Vagina (tissue), 2 donors: ENCODE data around the gene NKPD1. TPM values are rescaled to one million over a fixed set of nuclear protein-coding genes. Genes with fewer than 3 reads are reported as not detected.

ENCODE experiments used
- DNase-seq, 2 donors: peaks; one replicate each; pipeline ENCODE4 v3.0.0-alpha.2; 2017; ENCODE audit errors: extremely low spot score in 2 of 2
- H3K27ac ChIP-seq: fragments of 200-600 bp; sonication (generic); one replicate; pipeline ENCODE4 v1.5.1; 2019
- H3K27me3 ChIP-seq: fragments of 200-600 bp; sonication (generic); one replicate; pipeline ENCODE4 v1.5.1; 2019
- H3K36me3 ChIP-seq, 2 donors: fragments of 200-600 bp; sonication (generic); one replicate each; pipeline ENCODE4 v1.5.1; 2017 to 2019
- H3K4me1 ChIP-seq: fragments of 200-600 bp; sonication (generic); one replicate; pipeline ENCODE4 v1.5.1; 2019
- H3K4me3 ChIP-seq, 2 donors: fragments of 200-600 bp; sonication (generic); 1 replicate in 1 of 2; 2 replicates in 1 of 2; pipeline ENCODE4 v1.5.1; 2016 to 2019
- H3K9me3 ChIP-seq: fragments of 200-600 bp; sonication (generic); one replicate; pipeline ENCODE4 v1.5.1; 2019
- CTCF ChIP-seq, 3 experiments: fragments of 450-650 bp in 2 of 3; fragments of 200-600 bp in 1 of 3; sonication (generic) in 1 of 3; IDR thresholded peaks; one replicate each; pipeline ENCODE4 v1.5.1; 2017 to 2019; ENCODE audit warnings: antibody characterized with exemption in 3 of 3, mild to moderate bottlenecking in 2 of 3, moderate library complexity in 2 of 3
- POLR2A ChIP-seq, 2 donors: fragments of 450-650 bp; IDR thresholded peaks; one replicate each; pipeline ENCODE4 v1.6.1; 2017; ENCODE audit warnings: antibody characterized with exemption in 2 of 2, mild to moderate bottlenecking in 2 of 2, moderate library complexity in 2 of 2
- POLR2AphosphoS5 ChIP-seq, 2 donors: sonication (generic); formaldehyde crosslinking; IDR thresholded peaks; one replicate each; pipeline ENCODE4 v1.9.0; 2017; ENCODE audit warnings: antibody characterized with exemption in 2 of 2, mild to moderate bottlenecking in 2 of 2, low read depth in 1 of 2; ENCODE audit not compliant: insufficient read depth in 1 of 2
- intact Hi-C: fragments of 100-400 bp; cut with DNase I; formaldehyde crosslinking; loops from one replicate; pipeline ENCODE4 v1.15.1; 2023
- total RNA-seq: library from RNA; depleted of rRNA; stranded (reverse); fragments of >200 nt; gene quantifications from one replicate; pipeline ENCODE4 v1.2.3, GENCODE V29; 2016

The NKPD1 gene
- total RNA-seq, 1 donor from 2014 or later, result 14.0 TPM

GRCh38 chr19:45136507-45137178, 24.1 kb downstream of the NKPD1 start:
- intact Hi-C loops, result no loop called here
- Histone ChIP-seq H3K4me1 (no peaks in the 10 kb centered on the region), H3K27me3 (no peaks in the 10 kb centered on the region), H3K36me3 (no peaks in the 10 kb centered on the region), H3K27ac (no peak overlapping the region), H3K9me3 (no peaks in the 10 kb centered on the region), H3K4me3 (no peak overlapping the region)
- no peak for DNase-seq
- TF ChIP-seq POLR2AphosphoS5 (IDR thresholded peaks at IDR 0.05; ENCODE audit: insufficient read depth in 1 of 2, low read depth in 1 of 2), result no peak
- TF ChIP-seq CTCF (IDR thresholded peaks at IDR 0.05), result no peak
- no peak for TF ChIP-seq POLR2A (IDR thresholded peaks at IDR 0.05)

- intact Hi-C loops, result no loop called here
- Histone ChIP-seq H3K36me3 (no peaks in the 10 kb centered on the region), H3K27ac (no peak overlapping the region), H3K4me3 (no peak overlapping the region), H3K27me3 (no peaks in the 10 kb centered on the region), H3K9me3 (no peaks in the 10 kb centered on the region), H3K4me1 (no peaks in the 10 kb centered on the region)
- TF ChIP-seq CTCF (IDR thresholded peaks at IDR 0.05), result no peak
- no peak for DNase-seq
Observed at GRCh38 chr19:45135176-45135885, 25.5 kb downstream of the NKPD1 start.

- H3K27me3 ChIP-seq, result no peaks in the 10 kb centered on the region
- no peaks in the 10 kb centered on the region for H3K9me3 ChIP-seq
- no peaks in the 10 kb centered on the region for H3K4me1 ChIP-seq
- no peak for DNase-seq
- H3K36me3 ChIP-seq, result no peaks in the 10 kb centered on the region
- H3K27ac ChIP-seq, result no peak overlapping the region
- H3K4me3 ChIP-seq, result no peak overlapping the region
- TF ChIP-seq POLR2AphosphoS5 (IDR thresholded peaks at IDR 0.05; ENCODE audit: insufficient read depth in 1 of 2, low read depth in 1 of 2) (no peak), POLR2A (IDR thresholded peaks at IDR 0.05) (no peak), CTCF (IDR thresholded peaks at IDR 0.05) (no peak)
- intact Hi-C loops, result no loop called here
Observed at GRCh38 chr19:45133661-45134060, 27.1 kb downstream of the NKPD1 start.

DNA sequence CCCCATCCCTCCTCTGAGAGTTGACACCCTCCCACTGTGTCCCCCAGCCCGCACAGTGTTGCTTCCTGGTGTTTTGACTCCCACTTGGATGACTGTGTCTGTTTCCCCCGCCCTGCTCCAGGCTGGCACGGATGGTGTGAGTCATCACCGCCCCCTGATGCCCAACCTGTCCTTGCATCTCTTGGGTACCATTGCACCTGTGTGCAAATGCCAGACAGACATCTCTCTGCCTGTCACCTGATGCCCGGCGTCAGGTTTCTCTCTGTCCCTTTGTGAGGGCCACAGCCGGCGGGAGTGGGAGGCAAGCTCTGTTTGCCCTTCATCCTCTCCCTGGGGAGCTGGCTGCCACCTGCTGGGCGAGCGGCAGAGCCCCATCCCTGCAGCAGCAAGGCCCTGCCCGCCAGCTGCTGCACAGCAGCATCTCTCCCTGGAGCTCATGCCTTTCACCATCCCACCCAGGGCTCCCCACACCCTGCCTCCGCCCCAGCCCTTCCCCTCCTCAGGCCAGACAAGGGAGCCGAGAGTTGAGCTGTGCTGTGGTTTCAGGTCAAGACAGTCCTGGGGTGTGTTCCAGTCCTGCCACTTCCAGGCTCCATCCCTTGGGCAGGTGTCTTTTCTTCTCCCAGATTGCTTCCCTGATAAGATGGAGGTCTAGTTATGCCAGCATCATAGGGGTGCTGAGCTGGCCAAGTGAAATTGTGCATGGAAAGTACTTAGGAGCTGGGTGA, 29.7 kb downstream of the NKPD1 start:
- H3K36me3 ChIP-seq, result no peaks in the 10 kb centered on the region
- no peak overlapping the region for H3K4me3 ChIP-seq
- H3K27me3 ChIP-seq, result no peaks in the 10 kb centered on the region
- TF ChIP-seq CTCF (IDR thresholded peaks at IDR 0.05) (no peak), POLR2A (IDR thresholded peaks at IDR 0.05) (no peak), POLR2AphosphoS5 (IDR thresholded peaks at IDR 0.05; ENCODE audit: insufficient read depth in 1 of 2, low read depth in 1 of 2) (no peak)
- H3K27ac ChIP-seq, result no peak overlapping the region
- H3K9me3 ChIP-seq, result no peaks in the 10 kb centered on the region
- no peak for DNase-seq
- H3K4me1 ChIP-seq, result peaks cover 3% of the 10 kb centered on the region
- intact Hi-C loops, result no loop called here

- Histone ChIP-seq H3K36me3 (no peaks in the 10 kb centered on the region), H3K27ac (no peak overlapping the region), H3K4me1 (peaks cover 9% of the 10 kb centered on the region), H3K27me3 (no peaks in the 10 kb centered on the region), H3K4me3 (no peak overlapping the region), H3K9me3 (no peaks in the 10 kb centered on the region)
- no peak for TF ChIP-seq POLR2A (IDR thresholded peaks at IDR 0.05)
- TF ChIP-seq CTCF (IDR thresholded peaks at IDR 0.05), result no peak
- no peak for TF ChIP-seq POLR2AphosphoS5 (IDR thresholded peaks at IDR 0.05; ENCODE audit: insufficient read depth in 1 of 2, low read depth in 1 of 2)
- DNase-seq, result no peak
- intact Hi-C loops, result no loop called here
Observed at GRCh38 chr19:45130236-45130635, 30.5 kb downstream of the NKPD1 start.
